H9 (cell line): ENCODE data around the gene OR4D1. TPM values are rescaled to one million over a fixed set of nuclear protein-coding genes. Genes with fewer than 3 reads are reported as not detected.

Source experiments
- DNase-seq: peaks from one replicate; pipeline ENCODE4 v3.0.0-alpha.2; 2017
- H2AFZ ChIP-seq: one replicate; pipeline ENCODE4 v1.6.1; 2013; ENCODE audit warnings: mild to moderate bottlenecking, low read length, control low read depth, moderate library complexity
- H2AK5ac ChIP-seq: 2 replicates; pipeline ENCODE4 v1.6.1; 2013; ENCODE audit warnings: low read length, control low read depth, mixed read lengths; ENCODE audit not compliant: insufficient read length
- H2BK120ac ChIP-seq: one replicate; pipeline ENCODE4 v1.6.1; 2013; ENCODE audit warnings: low read depth, mild to moderate bottlenecking, low read length, control low read depth, inconsistent platforms; ENCODE audit not compliant: poor library complexity, severe bottlenecking
- H2BK12ac ChIP-seq: 2 replicates; pipeline ENCODE4 v1.6.1; 2013; ENCODE audit warnings: low read length, control low read depth, mixed read lengths, low read depth; ENCODE audit not compliant: insufficient read length
- H2BK15ac ChIP-seq: 2 replicates; pipeline ENCODE4 v1.6.1; 2013; ENCODE audit warnings: low read depth, low read length, control low read depth
- H2BK20ac ChIP-seq: one replicate; pipeline ENCODE4 v1.6.1; 2013; ENCODE audit warnings: low read depth, mild to moderate bottlenecking, low read length, control low read depth, inconsistent platforms; ENCODE audit not compliant: poor library complexity, severe bottlenecking
- H2BK5ac ChIP-seq: 2 replicates; pipeline ENCODE4 v1.6.1; 2013; ENCODE audit warnings: low read length, control low read depth, mixed read lengths; ENCODE audit not compliant: insufficient read length
- H3K14ac ChIP-seq: 2 replicates; pipeline ENCODE4 v1.6.1; 2013; ENCODE audit warnings: low read length, control low read depth; ENCODE audit not compliant: insufficient read depth
- H3K18ac ChIP-seq: 2 replicates; pipeline ENCODE4 v1.6.1; 2013; ENCODE audit warnings: low read depth, mild to moderate bottlenecking, mixed read lengths, low read length, control low read depth; ENCODE audit not compliant: insufficient read length
- H3K23ac ChIP-seq: 2 replicates; pipeline ENCODE4 v1.6.1; 2013; ENCODE audit warnings: low read length, control low read depth, mixed read lengths, low read depth; ENCODE audit not compliant: insufficient read length
- H3K23me2 ChIP-seq: 2 replicates; pipeline ENCODE4 v1.6.1; 2013; ENCODE audit warnings: low read depth, mild to moderate bottlenecking, mixed read lengths, low read length, control low read depth; ENCODE audit not compliant: insufficient read length, poor library complexity, severe bottlenecking
- H3K27ac ChIP-seq: 2 replicates; pipeline ENCODE4 v1.5.1; 2013; ENCODE audit warnings: low read length, control low read depth, mixed read lengths, low read depth; ENCODE audit not compliant: insufficient read length
- H3K27me3 ChIP-seq: 2 replicates; pipeline ENCODE4 v1.6.1; 2013; ENCODE audit warnings: low read length, control low read depth, inconsistent platforms; ENCODE audit not compliant: insufficient read depth
- H3K4ac ChIP-seq: 2 replicates; pipeline ENCODE4 v1.6.1; 2013; ENCODE audit warnings: low read depth, mild to moderate bottlenecking, control low read depth, inconsistent platforms, low read length, moderate library complexity
- H3K4me1 ChIP-seq: 2 replicates; pipeline ENCODE4 v1.6.1; 2013; ENCODE audit warnings: low read length, control low read depth, inconsistent platforms; ENCODE audit not compliant: insufficient read depth
- H3K4me2 ChIP-seq: 2 replicates; pipeline ENCODE4 v1.6.1; 2013; ENCODE audit warnings: low read length, control low read depth, mixed read lengths; ENCODE audit not compliant: insufficient read length, insufficient read depth
- H3K56ac ChIP-seq: 2 replicates; pipeline ENCODE4 v1.6.1; 2013; ENCODE audit warnings: low read depth, mild to moderate bottlenecking, mixed read lengths, low read length, control low read depth; ENCODE audit not compliant: insufficient read length
- H3K79me1 ChIP-seq: 2 replicates; pipeline ENCODE4 v1.6.1; 2013; ENCODE audit warnings: low read depth, mild to moderate bottlenecking, moderate library complexity, low read length, control low read depth, inconsistent platforms; ENCODE audit not compliant: insufficient read depth, poor library complexity, severe bottlenecking
- H3K79me2 ChIP-seq: 2 replicates; pipeline ENCODE4 v1.6.1; 2013; ENCODE audit warnings: low read length, control low read depth, inconsistent platforms; ENCODE audit not compliant: insufficient read depth
- H3K9ac ChIP-seq: 2 replicates; pipeline ENCODE4 v1.6.1; 2013; ENCODE audit warnings: low read length, control low read depth, mixed read lengths; ENCODE audit not compliant: insufficient read length; ENCODE audit errors: extremely low read depth
- H3K9me3 ChIP-seq: one replicate; pipeline ENCODE4 v1.6.1; 2013; ENCODE audit warnings: low read depth, low read length, inconsistent platforms; ENCODE audit not compliant: control insufficient read depth
- H3T11ph ChIP-seq: one replicate; pipeline ENCODE4 v1.6.1; 2013; ENCODE audit warnings: mild to moderate bottlenecking, low read length, control low read depth, inconsistent platforms
- H4K20me1 ChIP-seq: one replicate; pipeline ENCODE4 v1.6.1; 2013; ENCODE audit not compliant: control insufficient read depth, insufficient read length, insufficient read depth
- H4K5ac ChIP-seq: 2 replicates; pipeline ENCODE4 v1.6.1; 2013; ENCODE audit warnings: low read depth, mild to moderate bottlenecking, mixed read lengths, low read length, control low read depth; ENCODE audit not compliant: insufficient read length
- H4K8ac ChIP-seq: replicated peaks from 2 replicates; pipeline ENCODE4 v1.6.1; 2013; ENCODE audit warnings: low read length, control low read depth, mixed read lengths, low read depth; ENCODE audit not compliant: insufficient read length
- H4K91ac ChIP-seq: 2 replicates; pipeline ENCODE4 v1.6.1; 2013; ENCODE audit warnings: low read depth, mild to moderate bottlenecking, moderate library complexity, mixed read lengths, low read length, control low read depth; ENCODE audit not compliant: insufficient read length
- H3K27ac Mint-ChIP-seq, 3 experiments: 2 replicates in 2 of 3; 3 replicates in 1 of 3; pipeline ENCODE4 v1.8.0; 2020 to 2021; ENCODE audit warnings: mixed read lengths in 3 of 3, mild to moderate bottlenecking in 1 of 3, moderate library complexity in 1 of 3
- H3K27me3 Mint-ChIP-seq: 2 replicates; pipeline ENCODE4 v1.8.0; 2021; ENCODE audit warnings: low read depth, mild to moderate bottlenecking, moderate library complexity, mixed read lengths
- H3K36me3 Mint-ChIP-seq, 3 experiments: 2 replicates in 2 of 3; 3 replicates in 1 of 3; pipeline ENCODE4 v1.8.0; 2020 to 2021; ENCODE audit warnings: low read depth in 3 of 3, mixed read lengths in 3 of 3; ENCODE audit not compliant: insufficient read depth in 1 of 3
- H3K4me1 Mint-ChIP-seq, 2 experiments: 2 replicates each; pipeline ENCODE4 v1.8.0; 2020; ENCODE audit warnings: mixed read lengths in 2 of 2
- H3K4me3 Mint-ChIP-seq, 2 experiments: 2 replicates in 1 of 2; 3 replicates in 1 of 2; pipeline ENCODE4 v1.8.0; 2020 to 2021; ENCODE audit warnings: mild to moderate bottlenecking in 2 of 2, mixed read lengths in 2 of 2, moderate library complexity in 1 of 2
- H3K9me3 Mint-ChIP-seq, 2 experiments: 2 replicates in 1 of 2; 3 replicates in 1 of 2; pipeline ENCODE4 v1.8.0; 2020; ENCODE audit warnings: mild to moderate bottlenecking in 2 of 2, mixed read lengths in 2 of 2, moderate library complexity in 1 of 2
- whole genome bisulfite sequencing: extraction: QIAGEN DNeasy Blood & Tissue Kit; methylation state at CpG from one replicate; pipeline ENCODE4 v1.1.7; 2013; ENCODE audit warnings: missing lambda C conversion rate, low lambda C conversion rate, mixed read lengths; ENCODE audit not compliant: insufficient read length; ENCODE audit errors: extremely low coverage; 5-methylcytosine and 5-hydroxymethylcytosine counted together
- total RNA-seq: library from RNA; stranded (reverse); gene quantifications from 2 replicates; pipeline ENCODE4 v1.2.1, GENCODE V29; 2021
- TF ChIP-seq, protein P1 (sequence below): fragments of 200-600 bp; sonication (generic); conservative IDR thresholded peaks from 3 replicates; pipeline ENCODE4 v1.8.0; 2021; ENCODE audit warnings: antibody characterized with exemption, mild to moderate bottlenecking

Gene OR4D1
- total RNA-seq, 1 experiment from 2014 or later: 0.11 TPM

DNA sequence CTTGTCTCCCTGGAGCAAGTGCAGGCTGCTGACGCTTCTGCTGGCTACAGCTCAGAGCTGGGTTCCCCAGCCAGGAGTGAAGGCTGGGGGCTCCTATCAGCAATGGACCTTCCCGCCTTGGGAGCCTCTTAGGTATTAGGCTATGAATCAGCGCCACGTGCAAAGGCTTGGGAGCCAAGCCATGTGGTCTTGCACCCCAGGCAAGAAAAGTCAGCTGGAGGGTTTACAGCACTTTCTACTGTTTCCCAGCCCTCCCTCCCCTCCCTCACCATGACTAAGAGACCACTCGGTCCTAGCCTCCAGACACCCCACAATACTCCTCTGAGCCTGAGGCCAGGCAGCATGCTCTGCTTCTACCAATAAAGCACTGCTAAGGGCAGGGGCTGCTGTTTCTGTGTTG, 56.6 kb downstream of the OR4D1 start:
- peak; percentile 13 for DNase-seq
- TF ChIP-seq, protein P1, sequence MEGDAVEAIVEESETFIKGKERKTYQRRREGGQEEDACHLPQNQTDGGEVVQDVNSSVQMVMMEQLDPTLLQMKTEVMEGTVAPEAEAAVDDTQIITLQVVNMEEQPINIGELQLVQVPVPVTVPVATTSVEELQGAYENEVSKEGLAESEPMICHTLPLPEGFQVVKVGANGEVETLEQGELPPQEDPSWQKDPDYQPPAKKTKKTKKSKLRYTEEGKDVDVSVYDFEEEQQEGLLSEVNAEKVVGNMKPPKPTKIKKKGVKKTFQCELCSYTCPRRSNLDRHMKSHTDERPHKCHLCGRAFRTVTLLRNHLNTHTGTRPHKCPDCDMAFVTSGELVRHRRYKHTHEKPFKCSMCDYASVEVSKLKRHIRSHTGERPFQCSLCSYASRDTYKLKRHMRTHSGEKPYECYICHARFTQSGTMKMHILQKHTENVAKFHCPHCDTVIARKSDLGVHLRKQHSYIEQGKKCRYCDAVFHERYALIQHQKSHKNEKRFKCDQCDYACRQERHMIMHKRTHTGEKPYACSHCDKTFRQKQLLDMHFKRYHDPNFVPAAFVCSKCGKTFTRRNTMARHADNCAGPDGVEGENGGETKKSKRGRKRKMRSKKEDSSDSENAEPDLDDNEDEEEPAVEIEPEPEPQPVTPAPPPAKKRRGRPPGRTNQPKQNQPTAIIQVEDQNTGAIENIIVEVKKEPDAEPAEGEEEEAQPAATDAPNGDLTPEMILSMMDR: no peak
- H3K27ac Mint-ChIP-seq: no peak overlapping the region
- no peaks in the 10 kb centered on the region for H4K20me1 ChIP-seq
- H2BK15ac ChIP-seq: no peak overlapping the region
- H4K8ac ChIP-seq: no peak overlapping the region
- H4K91ac ChIP-seq: no peak overlapping the region
- H3K23me2 ChIP-seq: no peaks in the 10 kb centered on the region
- no peaks in the 10 kb centered on the region for H3K79me2 ChIP-seq
- H2BK120ac ChIP-seq: no peak overlapping the region
- peaks cover 5 to 23% (median 15%) of the 10 kb centered on the region in 3 experiments; a peak in 6 of 7 replicates for H3K36me3 Mint-ChIP-seq
- H2BK20ac ChIP-seq: no peak overlapping the region
- no peak overlapping the region for H3K4me3 Mint-ChIP-seq
- no peak overlapping the region for H3K27ac ChIP-seq
- H3K9ac ChIP-seq: no peak overlapping the region
- H3K27me3 Mint-ChIP-seq: peaks cover 16% of the 10 kb centered on the region
- H3K27me3 ChIP-seq: no peaks in the 10 kb centered on the region
- H2AK5ac ChIP-seq: no peak overlapping the region
- no peak overlapping the region for H3K4ac ChIP-seq
- H3K23ac ChIP-seq: no peak overlapping the region
- H3K56ac ChIP-seq: no peak overlapping the region
- no peak overlapping the region for H3K18ac ChIP-seq
- no peaks in the 10 kb centered on the region for H3K9me3 Mint-ChIP-seq
- H3K4me1 ChIP-seq: no peaks in the 10 kb centered on the region
- no peak overlapping the region for H2BK12ac ChIP-seq
- no peak overlapping the region for H4K5ac ChIP-seq
- H3T11ph ChIP-seq: no peak overlapping the region
- H3K79me1 ChIP-seq: no peaks in the 10 kb centered on the region
- H2BK5ac ChIP-seq: no peak overlapping the region
- no peak overlapping the region for H3K4me2 ChIP-seq
- H3K4me1 Mint-ChIP-seq: peaks cover 0 to 4% of the 10 kb centered on the region in 2 experiments; a peak in 1 of 4 replicates
- H3K14ac ChIP-seq: no peak overlapping the region
- no peaks in the 10 kb centered on the region for H3K9me3 ChIP-seq
- H2AFZ ChIP-seq: no peak overlapping the region
- WGBS: no CpG with 5 or more reads among the region's 5 CpGs
